ENCODE results near the gene PHOSPHO1.

PHOSPHO1 gene

DNA sequence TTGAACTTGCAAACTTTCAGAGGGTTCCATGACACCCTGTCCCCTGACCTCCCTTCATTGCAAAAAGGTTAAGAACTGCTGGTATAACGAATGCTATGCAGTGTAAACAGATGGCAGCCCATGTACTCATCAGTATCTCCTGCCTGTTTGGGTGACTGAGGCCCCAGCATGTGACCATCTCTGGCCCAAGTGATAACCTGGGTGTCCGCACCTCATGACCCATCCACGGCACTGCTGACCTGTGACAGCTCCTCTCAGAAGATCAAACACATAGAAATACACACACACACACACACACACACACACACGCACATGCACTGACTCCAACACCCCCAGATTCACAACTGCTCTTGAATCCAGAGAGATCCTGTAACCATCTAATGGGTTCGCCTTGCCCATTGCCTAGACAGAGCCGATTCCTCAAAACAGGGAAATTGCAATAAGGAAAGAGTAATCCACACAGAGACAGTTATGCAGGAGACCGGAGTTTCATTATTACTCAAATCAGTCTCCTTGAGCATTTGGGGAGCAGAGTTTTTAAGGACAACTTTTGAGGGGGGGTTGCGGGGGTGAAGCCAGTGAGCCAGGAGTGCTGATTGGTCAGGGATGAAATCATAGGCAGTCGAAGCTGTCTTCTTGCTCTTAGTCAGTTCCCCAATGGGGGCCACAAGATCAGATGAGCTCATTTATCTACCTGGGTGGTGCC, 11.3 kb upstream of the PHOSPHO1 start:
- no peak for DNase-seq

DNA sequence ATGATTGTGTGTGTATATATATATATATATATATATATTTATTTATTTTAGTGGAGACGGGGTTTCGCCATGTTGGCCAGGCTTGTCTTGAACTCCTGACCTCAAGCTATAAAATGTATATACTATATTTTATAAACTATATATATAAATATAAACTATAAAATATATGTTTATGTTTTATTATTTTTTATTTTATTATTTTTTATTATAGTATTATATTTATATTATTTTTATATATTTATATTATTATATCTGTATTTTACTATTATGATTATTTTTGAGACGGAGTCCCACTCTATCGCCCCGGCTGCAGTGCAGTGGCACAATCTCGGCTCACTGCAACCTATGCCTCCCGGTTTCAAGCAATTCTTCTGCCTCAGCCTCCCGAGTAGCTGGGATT, 10.5 kb upstream of the PHOSPHO1 start:
- DNase-seq: no peak

DNA sequence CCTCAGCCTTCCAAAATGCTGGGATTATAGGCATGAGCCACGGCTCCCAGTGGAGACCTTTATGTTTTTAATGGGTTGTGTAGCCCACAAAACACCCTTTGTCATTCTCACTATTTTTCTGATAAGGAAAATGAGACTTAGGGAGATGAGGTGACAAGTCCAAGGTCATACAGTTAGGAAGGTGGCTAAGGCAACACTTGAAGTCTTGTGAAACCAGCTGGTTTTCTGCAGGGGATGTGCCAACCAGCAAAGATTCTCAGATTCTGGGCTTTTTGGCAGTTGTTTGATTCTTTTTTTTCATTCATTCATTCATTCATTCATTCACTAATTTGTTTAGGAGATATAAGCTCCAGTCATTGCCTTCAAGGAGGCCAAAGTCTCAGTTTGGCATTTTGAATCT, 10.0 kb upstream of the PHOSPHO1 start:
- DNase-seq: no peak

DNA sequence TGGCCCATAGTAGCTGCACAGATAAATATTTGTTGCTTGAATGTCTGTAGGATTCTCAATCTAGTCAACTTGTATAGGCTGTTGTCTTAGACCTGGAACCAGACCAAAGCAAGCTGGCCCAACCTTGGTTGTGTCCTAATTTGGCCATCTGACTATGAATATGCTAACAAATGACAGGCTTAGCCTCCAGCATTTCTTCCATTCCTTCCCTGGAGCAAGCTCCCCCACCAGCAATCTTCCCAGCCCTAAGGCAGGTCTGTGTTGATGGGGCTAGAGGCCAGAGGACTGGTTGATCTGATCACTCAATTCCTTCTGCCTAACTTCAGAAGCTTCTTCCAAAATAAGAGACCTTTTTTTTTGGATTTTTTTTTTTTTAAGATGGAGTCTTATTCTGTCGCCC, 9.4 kb upstream of the PHOSPHO1 start:
- DNase-seq: no peak

DNA sequence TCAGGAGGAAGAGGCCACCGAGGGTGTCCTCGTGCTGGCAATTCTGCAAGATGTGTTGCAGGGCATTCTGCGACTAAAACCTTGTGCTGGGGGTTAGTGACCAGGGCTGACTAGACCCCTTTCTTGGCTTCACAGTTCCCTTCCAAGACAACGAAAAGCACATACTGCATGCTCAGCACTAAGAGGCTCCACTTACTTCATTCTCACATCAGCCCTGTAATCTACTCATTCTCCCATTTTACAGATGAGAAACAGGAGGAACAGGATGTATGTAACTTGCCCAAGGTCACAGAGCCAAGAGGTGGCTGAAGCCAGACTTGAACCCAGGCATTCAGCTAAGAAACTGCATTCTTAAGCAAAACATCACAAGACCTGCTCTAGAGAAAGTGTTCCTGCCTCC, 5.3 kb upstream of the PHOSPHO1 start:
- no peak for DNase-seq

DNA sequence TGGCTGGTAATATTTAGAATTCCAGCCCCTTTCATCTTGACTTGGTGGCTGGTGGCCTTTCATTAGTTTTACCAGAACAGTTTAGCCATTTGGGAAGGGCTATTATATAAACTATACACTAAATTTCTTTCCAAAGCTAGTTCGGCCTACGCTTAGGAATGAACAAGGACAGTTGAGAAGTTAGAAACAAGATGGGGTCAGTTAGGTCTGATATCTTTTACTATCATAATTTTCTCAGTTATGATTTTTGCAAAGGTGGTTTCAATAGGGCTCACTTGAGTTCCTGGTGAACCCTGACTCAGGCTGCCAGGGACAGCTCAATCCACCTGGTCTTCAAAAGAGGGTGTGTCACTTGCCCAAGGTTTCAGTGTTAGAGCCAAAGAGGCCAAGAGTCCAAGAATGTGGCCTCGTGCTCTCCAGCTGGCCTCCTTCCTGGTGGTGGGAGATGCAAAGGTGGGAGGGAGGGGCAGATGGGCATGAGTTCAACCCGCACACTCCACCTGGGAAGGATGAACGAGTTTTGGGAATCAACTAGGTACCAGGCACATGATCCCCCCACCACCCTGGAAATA, 4.0 kb upstream of the PHOSPHO1 start:
- no peak for DNase-seq

DNA sequence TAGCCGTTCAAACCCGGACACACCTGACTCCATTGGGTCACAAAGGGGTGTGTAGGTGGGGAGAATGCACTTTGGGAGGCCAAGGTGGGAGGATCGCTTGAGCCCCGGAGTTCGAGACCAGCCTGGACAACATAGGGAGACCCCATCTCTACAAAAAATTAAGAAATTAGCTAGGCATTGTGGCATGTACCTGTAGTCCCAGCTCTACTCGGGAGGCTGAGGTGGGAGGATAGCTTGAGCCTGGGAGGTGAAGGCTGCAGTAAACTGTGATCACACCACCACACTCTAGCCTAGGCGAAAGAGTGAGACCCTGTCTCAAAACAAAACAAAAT, 942 bp upstream of the PHOSPHO1 start:
- no peak for DNase-seq

DNA sequence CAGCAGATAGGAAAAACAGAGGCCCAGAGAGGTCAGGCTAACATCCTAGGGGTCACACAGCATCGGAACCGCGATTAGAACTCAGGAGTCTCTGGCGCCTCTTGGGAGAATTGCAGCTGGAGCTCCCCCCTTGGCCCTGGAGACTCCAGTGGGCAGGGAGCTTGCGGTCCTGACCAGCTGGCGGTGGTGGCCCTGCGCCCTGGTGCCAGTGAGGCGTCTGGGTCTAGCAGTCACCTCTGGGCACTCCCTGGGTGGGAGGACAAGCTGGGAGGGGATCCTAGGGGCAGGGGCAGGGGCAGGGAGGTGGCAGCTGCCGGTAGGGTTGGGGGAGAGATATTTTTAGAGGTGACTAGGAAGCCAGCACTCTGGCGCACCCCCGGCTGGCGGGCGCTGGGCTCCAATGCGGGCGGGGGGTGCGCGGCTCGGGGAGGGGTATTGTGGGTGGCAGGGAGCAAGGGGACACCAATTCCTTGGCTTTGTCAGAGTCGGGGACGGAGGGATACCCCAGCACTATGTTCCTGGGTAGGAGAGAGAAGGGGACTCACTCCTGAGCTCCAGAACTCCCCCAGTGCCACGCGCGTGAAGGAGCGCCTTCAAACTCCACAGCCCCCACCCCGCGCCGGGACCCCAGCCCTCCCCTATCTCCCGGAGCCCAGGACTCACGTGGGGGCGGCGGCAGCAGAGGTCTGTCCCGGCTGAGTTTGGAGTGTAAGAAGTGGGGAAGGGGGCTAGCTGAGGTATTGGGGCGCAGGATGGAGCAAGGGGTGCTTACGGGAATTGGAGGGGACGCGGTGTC, 584 bp downstream of the PHOSPHO1 start:
- no peak for DNase-seq

GRCh38 chr17:49229076-49229804, 1.3 kb downstream of the PHOSPHO1 start:
- no peak for DNase-seq

DNA sequence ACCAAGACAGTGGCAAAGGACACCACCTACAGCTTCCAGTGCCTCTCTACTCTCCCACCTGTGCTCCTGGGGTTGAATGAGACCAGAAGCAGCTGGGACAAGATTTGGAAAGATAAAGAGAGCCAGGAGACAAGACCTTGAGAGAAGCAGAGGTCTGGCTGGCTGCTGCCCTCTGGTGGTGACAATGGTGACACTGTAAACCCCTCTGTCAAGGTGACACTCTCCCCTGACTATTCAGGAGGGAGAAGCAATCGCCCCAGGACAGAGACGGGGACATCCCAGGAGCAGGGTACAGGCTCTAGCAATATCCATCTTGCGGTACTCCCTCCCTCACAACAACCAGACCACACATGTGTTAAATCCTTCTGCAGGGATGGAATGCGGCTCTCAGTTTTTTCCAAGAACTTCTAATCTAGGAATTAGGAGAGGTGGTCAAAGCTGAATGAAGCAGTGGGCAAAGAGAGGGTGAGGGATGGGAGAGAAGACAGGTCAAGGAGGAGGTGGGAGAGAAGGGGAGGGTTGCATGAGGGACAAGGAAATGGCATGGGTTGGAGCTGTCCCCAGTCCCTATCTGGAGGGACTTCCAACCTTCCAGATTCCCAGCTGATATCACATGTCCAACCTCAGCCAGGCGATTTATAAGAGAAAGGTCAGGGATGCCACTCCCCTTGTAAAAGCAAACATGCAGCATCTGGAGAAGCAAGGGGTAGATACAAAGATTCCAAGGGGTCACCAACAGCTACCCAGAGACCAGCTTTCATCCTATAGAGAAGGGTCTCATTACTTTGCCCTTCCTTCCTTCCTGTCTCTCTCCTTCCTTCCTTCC, 2.9 kb downstream of the PHOSPHO1 start:
- DNase-seq: peak; percentile 63

DNA sequence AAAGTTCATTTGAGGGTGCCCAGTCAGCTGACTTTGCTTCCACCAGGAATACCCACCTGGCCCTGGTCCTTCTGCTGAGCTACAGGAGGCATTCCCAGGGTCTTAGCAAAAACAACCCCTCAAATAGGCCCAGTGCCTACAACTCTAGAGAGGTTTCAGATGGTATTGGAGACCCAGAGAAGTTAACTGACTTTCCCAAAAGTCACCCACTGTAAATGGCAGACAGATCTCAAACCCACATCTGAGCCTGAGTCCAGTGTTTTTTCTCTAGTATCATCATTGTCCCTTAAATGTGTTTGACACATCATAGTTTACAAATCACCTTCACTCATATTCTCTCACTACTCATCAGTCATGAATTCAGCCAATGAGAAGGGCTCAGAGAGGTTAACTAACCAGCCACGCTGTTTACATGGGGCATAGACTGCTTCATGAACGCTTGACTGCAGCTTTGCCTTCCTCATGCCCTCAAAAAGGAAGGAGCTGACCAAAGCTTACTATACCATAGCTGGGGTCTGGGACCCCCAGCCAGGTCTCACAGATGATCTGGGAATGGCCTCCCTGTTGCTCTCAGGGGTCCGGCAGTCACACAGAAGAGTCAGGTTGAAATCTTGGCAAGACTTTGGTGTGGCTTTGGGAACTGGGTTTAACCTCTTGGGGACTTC, 3.7 kb downstream of the PHOSPHO1 start:
- DNase-seq: no peak

- DNase-seq: no peak
Observed at GRCh38 chr17:49225554-49226236, 4.9 kb downstream of the PHOSPHO1 start.

DNA sequence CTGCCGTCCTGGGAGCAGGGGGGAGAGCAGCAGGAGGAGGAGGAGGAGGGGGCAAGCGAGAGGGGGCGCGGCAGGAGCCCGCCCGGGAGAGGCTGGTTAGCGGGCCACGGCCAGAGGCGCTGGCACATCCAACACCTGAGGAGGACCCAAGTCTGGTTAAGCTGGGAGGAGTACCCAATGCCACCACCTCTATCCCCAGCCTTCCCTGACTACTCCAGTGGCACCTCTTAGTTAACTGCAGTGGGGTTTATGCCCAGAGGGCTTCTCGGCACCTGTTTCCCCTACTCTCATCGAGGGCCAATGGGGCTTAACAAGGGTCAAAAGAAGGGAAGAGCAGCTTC, 5.6 kb downstream of the PHOSPHO1 start:
- no peak for DNase-seq

DNA sequence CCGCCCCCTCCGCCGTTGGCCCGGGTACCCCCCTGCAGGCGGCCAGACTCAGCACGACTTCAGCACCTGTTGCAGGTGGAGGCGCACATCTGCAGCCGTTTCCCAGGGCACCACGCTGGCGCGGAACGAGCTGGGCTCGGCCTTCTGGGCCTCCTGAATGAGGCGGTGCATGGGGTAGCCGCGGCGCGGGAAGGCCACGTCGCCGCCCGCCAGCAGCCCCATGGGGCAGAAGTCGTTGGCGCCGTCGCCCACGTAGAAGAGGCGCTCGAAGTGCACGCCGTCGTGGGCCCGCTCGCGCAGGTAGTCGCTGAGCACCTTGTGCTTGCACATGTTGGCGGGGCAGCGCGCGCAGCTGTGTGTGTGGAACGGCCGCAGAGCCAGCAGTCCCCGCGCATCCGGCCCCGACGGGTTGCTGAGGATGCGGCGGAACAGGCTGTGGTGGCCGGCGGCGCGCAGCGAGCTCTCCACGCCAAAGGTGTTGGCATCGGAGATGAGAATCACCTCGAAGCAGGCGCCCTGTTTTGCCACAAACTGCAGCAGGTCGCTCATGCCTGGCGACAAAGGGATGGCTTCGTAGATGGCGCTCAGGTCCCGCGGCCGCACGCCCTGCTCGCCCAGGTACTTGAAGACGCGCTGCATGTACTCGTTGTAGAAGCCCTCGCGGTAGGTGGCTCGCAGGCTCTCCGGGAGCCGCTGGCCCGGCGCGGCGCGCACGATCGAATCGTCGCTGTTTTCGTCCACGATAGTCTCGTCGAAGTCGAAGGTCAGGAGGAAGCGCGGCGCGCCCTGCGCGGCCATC, 6.2 kb downstream of the PHOSPHO1 start:
- DNase-seq: no peak

GRCh38 chr17:49223517-49224197, 6.9 kb downstream of the PHOSPHO1 start:
- DNase-seq: no peak

GRCh38 chr17:49223168-49223516, 7.4 kb downstream of the PHOSPHO1 start:
- DNase-seq: no peak

- no peak for DNase-seq
Observed at GRCh38 chr17:49219987-49220386, 10.6 kb downstream of the PHOSPHO1 start.

DNA sequence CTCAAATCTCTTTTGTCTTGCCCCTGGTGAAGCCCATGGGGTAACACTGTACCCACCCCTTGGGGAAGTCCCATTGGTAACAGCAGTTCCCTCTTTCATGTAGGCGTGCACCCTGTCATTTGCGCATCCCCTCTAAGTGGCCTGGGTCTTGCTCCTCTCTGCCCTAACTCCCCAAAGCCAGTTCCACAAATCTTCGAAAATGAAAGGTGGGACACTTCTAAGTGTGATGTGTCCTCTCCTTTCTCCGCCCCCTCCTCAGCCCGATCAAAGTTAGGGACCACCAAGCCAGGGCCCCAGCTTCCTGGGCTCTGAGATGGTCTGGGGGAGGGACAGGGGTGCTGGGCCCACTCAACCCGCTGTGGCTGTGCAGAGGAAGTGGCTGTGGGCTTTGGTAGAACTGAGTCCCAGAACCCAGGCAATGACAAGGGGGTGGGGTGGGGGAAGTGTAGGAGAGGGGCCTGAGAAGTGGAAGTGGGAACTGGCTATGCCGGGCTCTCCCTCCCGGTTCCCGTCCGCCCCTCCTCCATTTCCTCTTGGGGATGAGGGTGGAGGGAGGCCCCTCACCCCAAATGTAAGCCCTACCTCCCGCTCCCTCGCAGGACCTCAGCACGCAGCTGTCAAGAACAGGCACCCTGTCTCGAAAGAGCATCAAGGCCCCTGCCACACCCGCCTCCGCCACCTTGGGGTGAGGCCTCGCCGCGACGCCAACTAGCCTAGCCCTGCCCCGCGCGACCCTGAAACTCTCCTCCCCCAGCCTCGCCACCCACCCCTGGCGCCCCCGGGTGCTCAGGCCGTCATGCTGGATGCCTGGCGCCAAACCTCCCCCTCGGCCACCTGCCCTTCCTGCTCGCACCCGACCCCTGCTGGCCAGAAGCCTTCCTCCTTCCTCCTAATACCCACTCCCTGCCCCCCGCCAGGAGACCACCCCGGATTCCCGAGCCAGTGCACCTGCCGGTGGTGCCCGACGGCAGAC, 11.4 kb downstream of the PHOSPHO1 start:
- DNase-seq: no peak

Data from NCI-H1436 (cell line).